IPS DF 4.7 (cell line): ENCODE data around the gene DRD4.

Experiments used
- DNase-seq: peaks from one replicate; pipeline ENCODE4 v3.0.0-alpha.2; 2013; ENCODE audit warnings: low spot score; ENCODE audit errors: extremely low read depth

Gene DRD4

DNA sequence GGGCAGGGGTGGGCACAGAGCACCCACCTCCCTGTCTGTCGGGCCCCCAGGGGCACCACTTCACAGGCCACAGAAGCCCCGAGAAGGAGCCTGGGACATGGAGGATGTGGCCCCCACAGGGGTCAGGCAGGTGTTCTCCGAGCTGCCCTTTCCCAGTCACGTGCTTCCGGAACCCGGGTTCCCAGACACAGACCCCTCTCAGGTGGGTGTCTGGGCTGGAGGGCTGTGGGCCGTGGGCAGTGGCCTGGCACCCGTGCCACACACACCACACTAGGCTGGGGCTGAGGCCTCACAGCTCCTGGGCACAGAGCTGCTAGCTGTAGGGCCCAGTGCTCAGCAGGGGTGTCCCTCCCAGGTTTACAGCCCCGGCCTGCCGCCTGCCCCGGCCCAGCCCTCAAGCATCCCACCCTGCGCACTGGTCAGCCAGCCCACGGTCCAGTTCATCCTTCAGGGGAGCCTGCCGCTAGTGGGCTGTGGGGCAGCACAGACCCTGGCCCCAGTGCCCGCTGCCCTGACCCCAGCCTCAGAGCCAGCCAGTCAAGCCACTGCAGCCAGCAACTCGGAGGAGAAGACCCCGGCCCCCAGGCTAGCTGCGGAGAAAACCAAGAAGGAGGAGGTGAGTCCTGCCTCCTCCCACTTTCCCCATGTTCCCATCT, 26.8 kb upstream of the DRD4 start:
- DNase-seq = no peak

DNA sequence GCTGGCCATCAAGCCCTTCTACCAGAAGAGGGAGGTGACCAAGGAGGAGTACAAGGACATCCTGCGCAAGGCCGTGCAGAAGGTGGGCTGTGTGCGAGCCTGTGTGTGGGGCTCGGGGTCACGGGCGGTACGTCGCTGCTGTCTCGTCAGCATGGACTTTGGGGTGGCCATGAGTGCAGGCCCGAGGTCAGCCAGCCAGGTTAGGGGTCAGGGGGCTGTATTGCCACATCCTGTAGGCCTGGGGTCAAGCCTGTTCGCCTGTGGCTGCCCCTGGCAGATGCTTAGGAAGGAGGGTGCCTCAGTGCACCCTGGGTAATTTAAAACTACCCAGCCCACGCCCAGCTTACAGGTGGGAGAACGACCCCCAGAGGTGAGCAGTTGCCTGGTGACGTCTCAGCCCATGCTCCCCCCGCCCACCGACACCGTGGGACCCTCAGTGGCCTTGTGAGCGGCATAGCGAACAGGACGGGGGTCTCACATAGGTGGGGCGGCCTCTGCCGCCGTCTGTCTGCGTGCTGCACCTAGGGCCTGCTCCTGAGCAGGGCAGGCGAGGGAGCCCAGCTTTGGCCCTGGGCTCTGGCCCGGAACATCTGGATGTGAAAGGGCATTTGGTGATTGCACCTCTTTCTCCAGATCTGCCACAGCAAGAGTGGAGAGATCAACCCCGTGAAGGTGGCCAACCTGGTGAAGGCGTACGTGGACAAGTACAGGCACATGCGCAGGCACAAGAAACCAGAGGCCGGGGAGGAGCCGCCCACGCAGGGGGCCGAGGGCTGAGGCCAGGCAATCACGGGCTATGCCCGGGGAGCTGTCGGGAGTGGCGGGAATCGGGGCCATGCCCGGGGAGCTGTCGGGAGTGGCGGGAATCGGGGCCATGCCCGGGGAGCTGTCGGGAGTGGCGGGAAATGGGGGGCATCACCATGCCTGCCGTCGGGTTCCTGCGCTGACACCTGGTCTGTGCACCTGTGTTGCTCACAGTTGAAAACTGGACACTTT, 25.8 kb upstream of the DRD4 start:
- DNase-seq = no peak

DNA sequence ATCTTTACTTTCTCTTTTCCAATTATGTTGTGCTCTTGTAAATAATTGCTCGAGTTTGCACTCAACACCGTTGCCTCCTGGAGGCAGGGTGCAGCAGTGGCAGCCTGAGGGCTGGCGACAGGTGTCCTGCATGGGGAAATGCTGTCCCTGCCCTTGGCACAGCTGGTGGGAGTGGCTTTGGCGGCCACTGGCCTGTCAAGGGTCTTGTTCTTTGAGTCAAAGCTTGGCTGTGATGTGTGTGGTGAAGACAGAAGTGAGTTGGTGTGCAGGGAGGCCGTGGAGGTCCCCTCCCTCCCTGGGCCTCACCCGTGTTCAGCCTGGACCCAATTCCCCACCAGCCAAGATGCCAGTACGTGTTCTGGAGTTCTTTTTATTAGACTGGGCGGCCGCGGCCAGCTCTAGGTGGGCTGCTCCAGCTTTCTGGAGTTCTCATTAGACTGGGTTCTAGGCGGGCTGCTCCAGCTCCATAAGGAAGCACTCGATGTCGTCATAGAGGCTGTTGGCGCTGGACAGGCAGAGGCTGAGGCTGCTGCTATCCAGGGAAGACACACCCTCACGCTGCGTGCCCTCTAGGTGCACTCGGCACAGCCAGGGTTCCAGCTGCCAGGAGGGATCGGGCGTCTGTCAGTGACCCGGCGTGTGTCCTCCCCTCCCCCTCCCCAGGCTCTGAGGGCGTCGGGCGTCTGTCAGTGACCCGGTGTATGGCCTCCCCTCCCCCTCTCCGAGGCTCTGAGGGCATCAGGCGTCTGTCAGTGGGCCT, 24.7 kb upstream of the DRD4 start:
- DNase-seq = no peak

DNA sequence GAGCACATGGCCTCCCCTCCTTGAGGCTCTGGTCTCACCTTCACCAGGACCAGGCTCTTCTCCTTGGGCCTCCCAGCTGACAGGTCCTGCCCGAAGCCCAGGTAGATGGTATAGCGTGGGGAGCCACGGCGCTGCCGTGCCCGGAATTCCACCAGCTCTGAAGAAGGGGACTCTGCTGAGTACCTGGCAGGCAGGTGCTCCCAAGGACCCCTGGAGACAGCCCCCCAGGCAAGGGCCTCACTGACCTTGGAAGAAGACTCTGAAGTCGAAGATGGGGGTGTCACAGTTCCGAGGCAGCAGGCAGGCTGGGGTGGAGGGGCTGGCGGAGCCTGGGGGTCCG, 24.1 kb upstream of the DRD4 start:
- DNase-seq = no peak

DNA sequence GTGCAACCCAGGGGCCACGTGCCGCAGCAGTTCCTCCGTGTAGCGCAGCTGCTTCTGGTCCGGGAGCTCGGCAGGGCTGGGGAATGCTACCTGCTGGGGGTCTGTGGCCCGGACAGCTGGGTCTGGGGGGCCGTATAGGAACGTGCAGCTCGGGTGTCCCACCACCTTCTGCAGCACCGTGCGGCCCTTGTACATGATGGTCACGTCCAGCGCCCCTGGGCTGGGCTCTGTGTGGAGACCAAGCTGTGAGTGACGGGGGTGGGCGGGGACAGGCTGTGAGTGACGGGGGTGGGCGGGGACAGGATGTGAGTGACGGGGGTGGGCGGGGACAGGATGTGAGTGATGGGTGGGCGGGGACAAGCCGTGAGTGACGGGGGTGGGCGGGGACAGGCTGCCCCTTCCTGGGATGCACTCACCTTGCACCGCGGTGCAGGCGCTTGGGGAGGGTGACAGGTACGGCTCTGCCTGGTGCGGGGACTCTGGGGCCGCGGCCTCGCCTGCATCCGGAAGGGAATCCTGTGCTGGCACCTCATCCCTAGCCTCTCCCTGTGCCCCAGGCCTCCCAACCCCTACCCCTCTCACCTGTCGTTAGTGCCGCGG, 23.6 kb upstream of the DRD4 start:
- DNase-seq = no peak

DNA sequence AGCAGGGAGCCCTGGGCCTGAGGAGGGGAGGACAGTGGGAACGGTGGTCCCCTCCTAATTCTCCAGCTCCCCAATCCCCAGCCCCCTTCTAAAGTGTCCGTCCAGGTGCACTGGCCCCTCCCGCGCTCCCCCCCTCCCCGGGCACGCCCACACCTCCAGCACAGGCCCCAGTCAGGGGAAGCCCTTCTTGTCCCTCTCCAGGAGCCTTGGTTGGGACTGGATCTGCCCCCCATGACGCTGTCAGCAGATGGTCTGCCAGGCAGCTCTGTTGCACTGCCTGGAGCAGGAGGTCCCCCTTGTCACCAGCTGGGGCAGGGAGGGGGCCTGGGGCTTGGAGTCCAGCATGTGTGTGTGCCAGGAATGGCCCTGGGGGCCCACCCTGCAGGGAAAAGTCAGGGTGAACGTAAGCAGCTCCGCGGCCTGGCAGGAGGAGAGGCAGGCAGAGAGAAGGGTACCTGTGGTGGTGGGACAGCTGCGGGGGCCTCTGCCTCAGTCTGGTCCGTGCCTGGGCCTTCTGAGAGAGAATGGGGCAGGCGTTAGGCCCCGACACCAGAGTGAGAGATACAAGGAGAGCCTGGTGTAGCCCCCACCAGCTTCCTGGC, 22.9 kb upstream of the DRD4 start:
- DNase-seq = no peak

DNA sequence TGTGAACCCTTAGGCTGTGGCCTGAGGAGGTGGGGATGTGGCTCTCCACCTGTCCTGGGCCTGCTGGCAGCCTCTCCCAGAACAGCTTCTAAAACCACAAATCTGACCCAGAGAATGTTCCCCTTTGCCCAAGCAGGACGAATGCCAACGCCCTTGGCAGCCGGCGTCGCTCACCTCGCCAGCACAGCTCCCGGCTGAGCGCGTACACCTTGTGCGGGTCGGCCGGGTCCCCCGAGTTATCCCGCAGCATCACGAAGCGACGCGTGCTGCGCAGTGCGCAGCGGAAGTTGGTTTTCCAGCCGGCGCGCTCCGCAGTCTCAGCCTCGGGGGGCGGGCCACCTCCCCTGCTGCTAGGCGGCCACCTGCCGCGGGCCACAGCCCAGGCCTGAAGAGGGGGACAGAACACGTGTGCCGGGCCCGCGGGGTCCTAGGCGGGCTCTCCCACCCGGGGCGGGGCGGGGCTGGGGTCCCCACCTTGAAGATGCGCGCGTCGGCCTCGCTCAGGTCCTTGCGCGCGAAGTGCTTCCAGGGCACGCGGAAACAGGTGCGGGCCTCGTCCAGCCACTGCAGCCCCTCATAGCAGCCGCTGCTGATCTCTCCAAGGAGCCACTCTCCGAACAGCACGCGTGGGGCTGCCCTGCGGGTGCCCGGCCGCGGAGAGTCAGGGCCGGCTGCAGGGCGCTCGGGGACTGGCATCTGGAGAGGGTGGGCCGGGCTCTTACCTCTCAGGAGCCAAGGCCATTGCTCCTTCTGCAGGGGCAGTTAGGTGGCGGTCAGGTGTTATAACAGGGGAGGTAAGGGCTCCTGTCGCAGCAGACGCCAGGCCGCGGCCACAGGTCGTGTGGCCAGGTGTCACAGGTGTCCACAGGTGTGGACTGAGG, 22.2 kb upstream of the DRD4 start:
- DNase-seq = no peak

DNA sequence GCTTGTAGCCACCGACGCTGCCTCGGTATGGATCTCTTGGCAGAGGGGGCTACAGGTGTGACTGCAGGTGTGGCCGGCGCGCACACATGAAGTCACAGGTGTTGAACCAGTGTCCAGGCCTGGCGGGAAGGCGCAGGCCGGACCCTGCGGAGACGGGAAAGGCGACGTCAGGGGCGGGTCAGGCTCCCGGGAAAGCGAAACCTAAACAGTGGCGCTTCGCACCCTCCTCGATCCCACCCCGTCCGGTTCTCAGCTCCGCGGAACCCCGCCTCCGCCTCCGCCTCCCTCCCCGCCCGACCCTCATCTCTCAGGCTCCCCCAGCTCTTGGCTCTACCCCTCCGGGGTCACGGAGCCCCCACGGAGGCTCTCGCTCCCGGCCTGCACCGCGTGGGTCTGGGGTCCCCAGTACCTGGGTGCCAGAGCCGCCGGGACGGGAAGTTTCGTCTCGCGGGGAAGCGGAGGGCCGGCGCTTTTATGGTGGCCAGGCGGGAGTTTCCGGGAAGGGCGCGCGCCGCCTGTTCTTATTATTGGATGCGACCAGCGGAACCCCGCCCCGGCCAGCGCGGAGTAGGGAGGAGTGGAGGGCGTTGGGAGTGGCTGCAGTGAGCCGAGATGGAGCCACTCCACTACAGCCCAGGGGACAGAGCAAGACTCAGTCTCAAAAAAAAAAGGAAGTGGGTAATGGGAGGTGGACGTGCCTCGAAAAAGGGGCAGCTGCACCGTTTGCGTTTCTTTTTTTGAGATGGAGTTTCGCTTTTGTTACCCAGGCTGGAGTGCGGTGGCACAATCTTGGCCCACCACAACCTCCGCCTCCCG, 21.4 kb upstream of the DRD4 start, which contains the start of gene IRF7:
Gene IRF7 (minus strand): TSS at position 447 of the 816 bp plus-strand sequence. CDS start 586 bp downstream, outside the sequence.
- DNase-seq = no peak

DNA sequence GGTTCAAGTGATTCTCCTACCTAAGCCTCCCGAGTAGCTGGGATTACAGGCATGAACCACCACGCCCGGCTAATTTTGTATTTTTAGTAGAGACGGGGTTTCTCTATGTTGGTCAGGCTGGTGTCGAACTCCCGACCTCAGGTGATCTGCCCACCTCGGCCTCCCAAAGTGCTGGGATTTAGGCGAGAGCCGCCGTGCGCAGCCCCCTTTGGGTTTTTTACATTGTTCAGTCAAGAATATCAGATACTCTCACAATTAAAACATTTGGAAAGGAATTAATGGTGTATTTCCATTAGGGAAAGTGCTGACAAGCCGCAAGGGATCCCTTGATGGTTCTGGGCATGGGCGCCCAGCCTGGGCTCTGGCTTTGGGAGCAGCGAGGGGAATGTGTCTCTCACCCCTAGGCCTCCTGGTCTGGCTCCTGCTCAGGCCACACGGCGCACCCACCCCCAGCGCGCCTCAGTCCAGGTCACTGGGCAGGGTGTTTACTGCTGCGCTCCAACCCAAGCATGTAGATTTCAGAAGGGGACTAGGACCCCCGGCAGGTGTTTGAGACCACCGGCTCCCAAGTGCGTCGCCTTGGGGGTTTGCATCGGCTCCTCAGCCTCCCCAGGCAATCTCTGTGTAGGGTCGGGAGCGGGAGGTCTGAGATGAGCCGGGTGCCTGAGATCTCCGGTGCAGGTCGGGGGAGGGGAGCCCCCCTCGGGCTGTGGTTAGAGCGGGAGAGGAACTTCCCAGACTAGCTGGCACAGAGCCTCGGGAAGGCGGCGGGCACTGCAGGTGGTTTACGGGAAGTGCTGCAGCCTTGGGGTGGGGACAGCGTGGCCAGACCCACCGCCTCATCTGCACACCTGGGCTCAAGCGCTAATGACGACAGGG, 20.5 kb upstream of the DRD4 start:
- no peak for DNase-seq

DNA sequence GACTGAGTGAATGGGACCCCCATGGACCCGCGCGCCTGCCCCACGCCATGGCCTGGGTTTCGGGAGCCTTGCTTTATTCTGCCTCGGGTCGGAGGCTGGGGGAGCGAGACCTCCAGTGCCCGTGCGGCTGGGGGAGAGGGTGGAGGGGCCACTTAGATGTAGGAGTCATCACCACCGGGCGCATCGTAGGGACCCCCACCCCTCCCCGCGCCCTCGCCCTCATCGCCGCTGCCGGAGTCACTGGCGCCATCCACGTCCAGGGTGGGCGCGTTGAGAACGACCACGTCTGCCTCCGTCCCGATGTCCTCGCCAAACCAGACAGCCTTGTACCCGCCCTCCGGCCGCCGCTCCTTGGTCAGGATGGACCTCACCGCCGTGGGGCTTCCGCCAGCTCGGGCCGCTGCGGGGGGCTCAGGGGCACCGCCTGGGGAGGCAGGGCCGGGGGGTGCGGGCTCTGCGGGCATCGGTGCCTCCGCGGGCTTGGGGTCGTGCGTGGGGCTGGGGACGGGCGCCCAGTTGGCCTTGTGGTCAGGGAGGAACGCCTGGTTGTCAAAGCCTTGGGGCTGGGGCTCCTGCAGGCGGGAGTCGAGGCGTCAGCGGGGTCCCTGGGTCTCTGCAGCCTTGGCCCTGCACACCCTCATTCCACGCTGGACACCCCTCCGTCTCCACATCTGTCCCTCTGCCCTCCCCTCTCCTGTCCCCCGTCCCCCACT, 19.7 kb upstream of the DRD4 start:
- no peak for DNase-seq

DNA sequence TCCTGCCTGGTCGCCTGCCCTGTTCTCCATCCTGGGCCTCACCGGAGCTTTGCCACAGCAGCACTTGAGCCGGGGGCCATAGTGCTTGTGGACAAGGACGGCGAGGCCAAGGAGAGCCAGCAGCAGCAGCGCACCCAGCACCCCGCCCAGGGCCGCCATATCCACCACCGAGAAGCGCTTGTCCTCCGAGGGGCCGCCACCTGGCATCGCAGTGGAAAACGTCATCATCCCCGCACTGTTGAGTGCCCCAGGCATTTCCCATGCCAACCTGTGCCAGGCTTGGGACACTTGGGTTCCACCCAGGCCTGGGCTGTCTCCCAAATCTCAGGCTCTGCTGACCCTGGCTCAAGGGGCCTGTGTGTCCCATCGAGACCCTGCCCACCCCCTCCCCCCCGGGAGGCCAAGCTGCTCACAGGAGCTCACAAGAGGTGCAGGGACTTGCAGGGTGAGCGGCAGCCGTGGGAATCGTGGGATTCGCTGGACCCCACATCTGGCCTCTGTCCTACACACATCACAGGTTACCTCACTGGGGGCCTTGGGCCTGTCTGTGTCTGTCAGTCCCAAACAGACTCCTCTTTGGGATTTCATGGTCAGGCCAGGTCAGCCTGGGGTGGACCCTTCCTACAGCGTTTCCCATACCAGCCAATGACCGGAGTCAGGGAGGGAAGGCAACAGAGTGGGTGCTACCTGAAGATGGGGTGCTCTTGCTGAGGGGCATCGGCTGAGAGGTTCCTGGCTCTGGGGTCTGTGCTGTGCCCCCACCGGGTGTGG, 19.0 kb upstream of the DRD4 start:
- DNase-seq = no peak

DNA sequence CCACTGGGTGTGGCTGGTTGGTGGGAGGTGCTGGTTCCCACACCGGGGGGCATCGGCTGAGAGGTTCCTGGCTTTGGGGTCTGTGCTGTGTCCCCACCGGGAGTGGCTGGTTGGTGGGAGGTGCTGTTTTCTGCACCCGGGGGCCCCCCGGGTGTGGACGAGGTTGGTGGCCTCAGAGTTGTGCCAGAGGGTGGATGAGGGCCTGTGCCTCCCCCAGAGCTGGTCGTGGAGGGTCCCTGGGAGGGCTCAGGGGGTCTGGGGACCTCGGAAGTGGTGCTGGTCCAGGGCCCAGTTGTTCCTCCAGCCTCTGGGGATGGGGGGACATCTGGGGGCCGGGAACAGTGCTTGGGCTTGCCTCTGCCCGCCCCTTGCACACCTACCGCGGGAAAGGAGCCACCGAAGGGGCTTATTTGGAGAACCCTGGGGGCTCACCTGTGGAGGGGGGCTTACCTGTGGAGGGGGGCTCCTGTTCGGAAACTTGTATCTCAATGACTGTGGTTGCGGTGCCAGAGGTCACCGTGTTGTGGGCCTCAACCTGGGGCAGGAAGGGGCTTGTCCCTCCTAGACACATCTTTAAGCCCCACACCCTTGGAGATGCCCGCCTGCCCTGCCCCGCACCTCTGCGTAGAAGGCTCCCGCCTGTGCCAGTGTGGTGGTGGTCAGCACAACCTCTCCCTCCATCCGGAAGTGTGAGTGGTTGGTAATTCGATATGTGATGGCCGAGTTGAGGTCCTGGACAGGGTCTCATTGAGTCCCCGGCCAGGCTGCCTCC, 18.0 kb upstream of the DRD4 start:
- DNase-seq = no peak

DNA sequence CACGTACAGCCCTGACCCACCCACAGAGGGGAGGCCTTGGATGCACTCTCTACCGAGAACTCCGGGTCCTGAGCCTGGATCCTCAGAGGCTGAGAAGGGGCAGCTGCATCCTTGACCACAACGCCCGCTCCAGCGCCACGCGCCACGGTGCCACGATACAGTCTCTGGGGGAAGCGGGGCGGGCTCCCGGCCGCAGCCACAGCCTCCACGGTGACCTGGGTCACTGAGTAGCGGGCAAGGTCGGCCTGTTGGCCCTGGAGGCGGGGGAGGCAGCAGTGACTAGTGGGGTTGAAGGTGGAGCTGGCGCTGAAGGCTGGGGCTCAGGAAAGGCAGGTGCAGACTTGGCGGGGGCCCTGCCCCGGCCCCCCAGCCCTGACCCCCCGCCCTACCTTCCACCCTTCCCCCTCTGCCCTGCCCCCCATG, 17.4 kb upstream of the DRD4 start:
- no peak for DNase-seq

DNA sequence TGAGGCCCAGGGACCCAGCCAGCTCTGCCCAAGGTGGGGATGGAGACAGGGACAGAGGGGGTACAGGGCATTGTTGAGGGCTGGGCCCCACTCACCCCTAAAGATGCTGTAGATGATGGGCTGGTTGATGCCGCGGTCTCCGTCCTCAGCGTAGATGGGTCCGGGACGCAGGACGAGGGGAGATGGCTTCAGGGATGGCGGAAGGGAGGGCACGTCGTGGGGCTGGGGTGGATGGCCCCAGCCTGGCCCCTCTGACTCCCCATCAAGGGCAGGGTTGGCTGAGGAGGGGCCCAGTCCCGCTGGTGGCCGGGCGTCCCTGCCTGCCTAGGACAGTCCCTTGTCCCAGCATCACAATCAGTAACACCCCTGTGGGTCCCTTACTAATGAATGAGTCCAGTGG, 16.9 kb upstream of the DRD4 start:
- no peak for DNase-seq

DNA sequence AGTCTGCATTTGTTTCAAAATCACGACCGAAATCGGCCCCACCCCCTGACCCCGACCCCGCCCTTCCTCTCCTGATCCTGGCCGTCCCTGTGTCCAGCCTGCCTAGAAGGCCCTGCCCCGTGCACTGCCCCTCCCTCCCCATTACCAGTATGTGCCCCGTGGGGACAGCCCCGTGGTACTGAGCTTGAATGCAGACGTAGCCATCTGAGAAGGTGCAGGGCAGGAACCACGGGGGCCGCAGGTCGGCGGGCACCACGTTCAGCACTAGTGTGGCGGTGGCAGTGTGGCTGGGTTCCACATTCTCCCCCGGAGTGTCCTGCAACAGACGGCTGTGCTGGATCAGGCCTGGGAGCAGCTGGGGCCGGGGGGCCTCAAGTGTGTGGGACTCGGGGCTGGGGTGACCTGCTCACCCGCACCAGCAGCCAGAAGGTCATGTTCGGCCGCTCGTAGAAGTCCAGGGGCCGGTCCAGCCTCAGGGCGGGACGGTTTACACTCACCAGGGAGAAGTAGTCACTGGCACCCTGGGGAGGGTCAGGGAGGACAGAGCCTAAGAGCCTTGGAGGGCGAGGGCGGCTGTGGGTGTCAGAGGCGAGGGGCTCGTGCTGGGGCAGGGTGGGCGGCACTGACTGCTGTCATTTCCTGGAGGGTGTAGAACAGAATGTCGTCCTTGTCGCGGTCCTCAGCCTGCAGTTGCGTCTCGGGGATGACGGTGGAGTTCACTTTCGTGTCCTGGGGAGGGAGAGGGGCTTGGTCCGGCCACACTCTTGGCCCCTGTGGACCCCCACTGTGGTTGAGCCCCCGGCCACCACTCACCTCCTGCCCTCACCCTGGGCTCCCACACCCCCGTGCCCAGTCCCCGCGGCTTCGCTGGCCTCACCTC, 15.9 kb upstream of the DRD4 start:
- DNase-seq = no peak
